HEK293 (cell line): ENCODE results near the gene ZSWIM6.

Experiments
- BCL11A ChIP-seq: fragments of 450-650 bp; formaldehyde crosslinking; IDR thresholded peaks from 2 replicates; pipeline ENCODE4 v1.5.1; 2016; ENCODE audit warnings: low read depth, missing biosample characterization, missing genetic modification characterization
- HOXA7 ChIP-seq: sonication (generic); formaldehyde crosslinking; IDR thresholded peaks from 2 replicates; pipeline ENCODE4 v1.8.1; 2022; ENCODE audit warnings: missing genetic modification reagents, borderline replicate concordance
- ZFP3 ChIP-seq: fragments of 450-650 bp; formaldehyde crosslinking; IDR thresholded peaks from 2 replicates; pipeline ENCODE4 v1.5.1; 2016; ENCODE audit warnings: low read depth, missing biosample characterization, missing genetic modification characterization
- ZNF133 ChIP-seq: fragments of 450-650 bp; formaldehyde crosslinking; IDR thresholded peaks from 2 replicates; pipeline ENCODE4 v1.5.1; 2016; ENCODE audit warnings: missing biosample characterization, missing genetic modification characterization
- ZNF175 ChIP-seq: fragments of 450-650 bp; formaldehyde crosslinking; IDR thresholded peaks from 2 replicates; pipeline ENCODE4 v1.5.1; 2016; ENCODE audit warnings: missing biosample characterization, missing genetic modification characterization
- ZNF292 ChIP-seq: fragments of 450-650 bp; formaldehyde crosslinking; IDR thresholded peaks from 2 replicates; pipeline ENCODE4 v1.5.1; 2016; ENCODE audit warnings: low read depth, missing biosample characterization, missing genetic modification characterization, borderline replicate concordance
- ZNF391 ChIP-seq: fragments of 450-650 bp; formaldehyde crosslinking; IDR thresholded peaks from 2 replicates; pipeline ENCODE4 v1.5.1; 2016; ENCODE audit warnings: low read depth, missing biosample characterization, missing genetic modification characterization, borderline replicate concordance
- ZNF501 ChIP-seq: fragments of 450-650 bp; formaldehyde crosslinking; IDR thresholded peaks from 2 replicates; pipeline ENCODE4 v1.5.1; 2016; ENCODE audit warnings: missing biosample characterization, missing genetic modification characterization
- ZNF548 ChIP-seq: fragments of 450-650 bp; formaldehyde crosslinking; IDR thresholded peaks from 2 replicates; pipeline ENCODE4 v1.5.1; 2016; ENCODE audit warnings: missing biosample characterization, missing genetic modification characterization
- ZNF560 ChIP-seq: fragments of 450-650 bp; formaldehyde crosslinking; IDR thresholded peaks from 2 replicates; pipeline ENCODE4 v1.5.1; 2017; ENCODE audit warnings: missing biosample characterization, missing genetic modification characterization, borderline replicate concordance
- ZNF561 ChIP-seq: fragments of 450-650 bp; IDR thresholded peaks from 2 replicates; pipeline ENCODE4 v1.5.1; 2018; ENCODE audit warnings: missing biosample characterization, missing genetic modification characterization, borderline replicate concordance
- ZNF660 ChIP-seq: fragments of 450-650 bp; IDR thresholded peaks from 2 replicates; pipeline ENCODE4 v1.5.1; 2018; ENCODE audit warnings: missing biosample characterization, mild to moderate bottlenecking, missing genetic modification characterization
- ZNF768 ChIP-seq: fragments of 450-650 bp; formaldehyde crosslinking; IDR thresholded peaks from 2 replicates; pipeline ENCODE4 v1.5.1; 2018; ENCODE audit warnings: missing biosample characterization, mild to moderate bottlenecking, missing genetic modification characterization
- TF ChIP-seq, protein P1 (sequence below): fragments of 450-650 bp; formaldehyde crosslinking; IDR thresholded peaks from 2 replicates; pipeline ENCODE4 v1.5.1; 2016; ENCODE audit warnings: missing biosample characterization, missing genetic modification characterization
- TF ChIP-seq, protein P2 (sequence below): fragments of 450-650 bp; formaldehyde crosslinking; IDR thresholded peaks from 2 replicates; pipeline ENCODE4 v1.5.1; 2017; ENCODE audit warnings: missing biosample characterization, mild to moderate bottlenecking, missing genetic modification characterization, moderate library complexity
- TF ChIP-seq, protein P3 (sequence below): fragments of 450-650 bp; formaldehyde crosslinking; conservative IDR thresholded peaks from 2 replicates; pipeline ENCODE4 v1.5.1; 2016; ENCODE audit warnings: low read depth, missing biosample characterization, missing genetic modification characterization
- TF ChIP-seq, protein P4 (sequence below): fragments of 450-650 bp; formaldehyde crosslinking; conservative IDR thresholded peaks from 2 replicates; pipeline ENCODE4 v1.5.1; 2016; ENCODE audit warnings: low read depth, missing biosample characterization, missing genetic modification characterization
- TF ChIP-seq, protein P5 (sequence below): fragments of 450-650 bp; formaldehyde crosslinking; IDR thresholded peaks from 2 replicates; pipeline ENCODE4 v1.5.1; 2016; ENCODE audit warnings: missing biosample characterization, missing genetic modification characterization
- TF ChIP-seq, protein P6 (sequence below): fragments of 450-650 bp; formaldehyde crosslinking; IDR thresholded peaks from 2 replicates; pipeline ENCODE4 v1.5.1; 2016; ENCODE audit warnings: missing biosample characterization, missing genetic modification characterization, borderline replicate concordance

Gene ZSWIM6

DNA sequence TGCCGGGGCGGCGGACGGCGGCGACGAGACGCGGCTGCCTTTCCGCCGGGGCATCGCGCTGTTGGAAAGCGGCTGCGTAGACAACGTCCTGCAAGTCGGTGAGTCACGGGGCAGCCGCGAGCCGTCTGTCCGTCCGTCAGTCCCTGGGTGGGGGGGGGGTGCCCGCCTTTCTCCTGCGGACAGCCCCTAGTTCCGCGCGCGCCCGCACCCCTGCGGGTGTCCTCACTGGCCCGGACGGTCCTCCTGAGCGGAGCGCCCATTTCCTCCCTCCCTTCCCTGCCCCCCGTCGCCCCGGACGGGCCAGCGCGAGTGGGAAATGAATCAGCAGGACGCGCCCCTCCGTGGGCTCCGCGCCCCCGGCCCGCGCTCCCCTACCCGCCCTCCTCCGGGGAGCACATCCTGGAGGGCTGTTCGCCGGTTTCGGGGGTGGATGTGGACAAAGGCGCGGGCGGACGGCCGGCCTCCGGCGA lies 828 bp downstream of the ZSWIM6 start (continued):
- no peak for TF ChIP-seq ZNF133 (tag by site-specific recombination)
- TF ChIP-seq BCL11A (tag by site-specific recombination), result no peak
- TF ChIP-seq, protein P1, sequence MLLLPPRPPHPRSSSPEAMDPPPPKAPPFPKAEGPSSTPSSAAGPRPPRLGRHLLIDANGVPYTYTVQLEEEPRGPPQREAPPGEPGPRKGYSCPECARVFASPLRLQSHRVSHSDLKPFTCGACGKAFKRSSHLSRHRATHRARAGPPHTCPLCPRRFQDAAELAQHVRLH (tag by site-specific recombination), result no peak
- no peak for TF ChIP-seq ZNF175 (tag by site-specific recombination)
- no peak for TF ChIP-seq ZFP3 (tag by site-specific recombination)
- TF ChIP-seq, protein P2, sequence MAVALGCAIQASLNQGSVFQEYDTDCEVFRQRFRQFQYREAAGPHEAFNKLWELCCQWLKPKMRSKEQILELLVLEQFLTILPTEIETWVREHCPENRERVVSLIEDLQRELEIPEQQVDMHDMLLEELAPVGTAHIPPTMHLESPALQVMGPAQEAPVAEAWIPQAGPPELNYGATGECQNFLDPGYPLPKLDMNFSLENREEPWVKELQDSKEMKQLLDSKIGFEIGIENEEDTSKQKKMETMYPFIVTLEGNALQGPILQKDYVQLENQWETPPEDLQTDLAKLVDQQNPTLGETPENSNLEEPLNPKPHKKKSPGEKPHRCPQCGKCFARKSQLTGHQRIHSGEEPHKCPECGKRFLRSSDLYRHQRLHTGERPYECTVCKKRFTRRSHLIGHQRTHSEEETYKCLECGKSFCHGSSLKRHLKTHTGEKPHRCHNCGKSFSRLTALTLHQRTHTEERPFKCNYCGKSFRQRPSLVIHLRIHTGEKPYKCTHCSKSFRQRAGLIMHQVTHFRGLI (tag by site-specific recombination), result no peak
- TF ChIP-seq ZNF501 (tag by site-specific recombination), result no peak
- no peak for TF ChIP-seq ZNF292
- no peak for TF ChIP-seq HOXA7
- TF ChIP-seq ZNF660, result no peak
- TF ChIP-seq ZNF391 (tag by site-specific recombination), result no peak
- TF ChIP-seq, protein P3, sequence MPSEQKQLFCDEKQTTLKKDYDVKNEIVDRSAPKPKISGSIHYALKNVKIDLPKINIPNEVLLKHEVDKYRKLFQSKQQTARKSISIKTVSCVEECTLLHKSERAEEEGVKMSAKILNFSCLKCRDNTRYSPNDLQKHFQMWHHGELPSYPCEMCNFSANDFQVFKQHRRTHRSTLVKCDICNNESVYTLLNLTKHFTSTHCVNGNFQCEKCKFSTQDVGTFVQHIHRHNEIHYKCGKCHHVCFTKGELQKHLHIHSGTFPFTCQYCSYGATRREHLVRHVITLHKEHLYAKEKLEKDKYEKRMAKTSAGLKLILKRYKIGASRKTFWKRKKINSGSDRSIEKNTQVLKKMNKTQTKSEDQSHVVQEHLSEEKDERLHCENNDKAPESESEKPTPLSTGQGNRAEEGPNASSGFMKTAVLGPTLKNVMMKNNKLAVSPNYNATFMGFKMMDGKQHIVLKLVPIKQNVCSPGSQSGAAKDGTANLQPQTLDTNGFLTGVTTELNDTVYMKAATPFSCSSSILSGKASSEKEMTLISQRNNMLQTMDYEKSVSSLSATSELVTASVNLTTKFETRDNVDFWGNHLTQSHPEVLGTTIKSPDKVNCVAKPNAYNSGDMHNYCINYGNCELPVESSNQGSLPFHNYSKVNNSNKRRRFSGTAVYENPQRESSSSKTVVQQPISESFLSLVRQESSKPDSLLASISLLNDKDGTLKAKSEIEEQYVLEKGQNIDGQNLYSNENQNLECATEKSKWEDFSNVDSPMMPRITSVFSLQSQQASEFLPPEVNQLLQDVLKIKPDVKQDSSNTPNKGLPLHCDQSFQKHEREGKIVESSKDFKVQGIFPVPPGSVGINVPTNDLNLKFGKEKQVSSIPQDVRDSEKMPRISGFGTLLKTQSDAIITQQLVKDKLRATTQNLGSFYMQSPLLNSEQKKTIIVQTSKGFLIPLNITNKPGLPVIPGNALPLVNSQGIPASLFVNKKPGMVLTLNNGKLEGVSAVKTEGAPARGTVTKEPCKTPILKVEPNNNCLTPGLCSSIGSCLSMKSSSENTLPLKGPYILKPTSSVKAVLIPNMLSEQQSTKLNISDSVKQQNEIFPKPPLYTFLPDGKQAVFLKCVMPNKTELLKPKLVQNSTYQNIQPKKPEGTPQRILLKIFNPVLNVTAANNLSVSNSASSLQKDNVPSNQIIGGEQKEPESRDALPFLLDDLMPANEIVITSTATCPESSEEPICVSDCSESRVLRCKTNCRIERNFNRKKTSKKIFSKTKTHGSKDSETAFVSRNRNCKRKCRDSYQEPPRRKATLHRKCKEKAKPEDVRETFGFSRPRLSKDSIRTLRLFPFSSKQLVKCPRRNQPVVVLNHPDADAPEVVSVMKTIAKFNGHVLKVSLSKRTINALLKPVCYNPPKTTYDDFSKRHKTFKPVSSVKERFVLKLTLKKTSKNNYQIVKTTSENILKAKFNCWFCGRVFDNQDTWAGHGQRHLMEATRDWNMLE (tag by site-specific recombination), result no peak
- TF ChIP-seq ZNF548 (tag by site-specific recombination), result no peak
- TF ChIP-seq, protein P4, sequence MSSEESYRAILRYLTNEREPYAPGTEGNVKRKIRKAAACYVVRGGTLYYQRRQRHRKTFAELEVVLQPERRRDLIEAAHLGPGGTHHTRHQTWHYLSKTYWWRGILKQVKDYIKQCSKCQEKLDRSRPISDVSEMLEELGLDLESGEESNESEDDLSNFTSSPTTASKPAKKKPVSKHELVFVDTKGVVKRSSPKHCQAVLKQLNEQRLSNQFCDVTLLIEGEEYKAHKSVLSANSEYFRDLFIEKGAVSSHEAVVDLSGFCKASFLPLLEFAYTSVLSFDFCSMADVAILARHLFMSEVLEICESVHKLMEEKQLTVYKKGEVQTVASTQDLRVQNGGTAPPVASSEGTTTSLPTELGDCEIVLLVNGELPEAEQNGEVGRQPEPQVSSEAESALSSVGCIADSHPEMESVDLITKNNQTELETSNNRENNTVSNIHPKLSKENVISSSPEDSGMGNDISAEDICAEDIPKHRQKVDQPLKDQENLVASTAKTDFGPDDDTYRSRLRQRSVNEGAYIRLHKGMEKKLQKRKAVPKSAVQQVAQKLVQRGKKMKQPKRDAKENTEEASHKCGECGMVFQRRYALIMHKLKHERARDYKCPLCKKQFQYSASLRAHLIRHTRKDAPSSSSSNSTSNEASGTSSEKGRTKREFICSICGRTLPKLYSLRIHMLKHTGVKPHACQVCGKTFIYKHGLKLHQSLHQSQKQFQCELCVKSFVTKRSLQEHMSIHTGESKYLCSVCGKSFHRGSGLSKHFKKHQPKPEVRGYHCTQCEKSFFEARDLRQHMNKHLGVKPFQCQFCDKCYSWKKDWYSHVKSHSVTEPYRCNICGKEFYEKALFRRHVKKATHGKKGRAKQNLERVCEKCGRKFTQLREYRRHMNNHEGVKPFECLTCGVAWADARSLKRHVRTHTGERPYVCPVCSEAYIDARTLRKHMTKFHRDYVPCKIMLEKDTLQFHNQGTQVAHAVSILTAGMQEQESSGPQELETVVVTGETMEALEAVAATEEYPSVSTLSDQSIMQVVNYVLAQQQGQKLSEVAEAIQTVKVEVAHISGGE, result no peak; the same call in 1 of the 2 replicates
- TF ChIP-seq, protein P5, sequence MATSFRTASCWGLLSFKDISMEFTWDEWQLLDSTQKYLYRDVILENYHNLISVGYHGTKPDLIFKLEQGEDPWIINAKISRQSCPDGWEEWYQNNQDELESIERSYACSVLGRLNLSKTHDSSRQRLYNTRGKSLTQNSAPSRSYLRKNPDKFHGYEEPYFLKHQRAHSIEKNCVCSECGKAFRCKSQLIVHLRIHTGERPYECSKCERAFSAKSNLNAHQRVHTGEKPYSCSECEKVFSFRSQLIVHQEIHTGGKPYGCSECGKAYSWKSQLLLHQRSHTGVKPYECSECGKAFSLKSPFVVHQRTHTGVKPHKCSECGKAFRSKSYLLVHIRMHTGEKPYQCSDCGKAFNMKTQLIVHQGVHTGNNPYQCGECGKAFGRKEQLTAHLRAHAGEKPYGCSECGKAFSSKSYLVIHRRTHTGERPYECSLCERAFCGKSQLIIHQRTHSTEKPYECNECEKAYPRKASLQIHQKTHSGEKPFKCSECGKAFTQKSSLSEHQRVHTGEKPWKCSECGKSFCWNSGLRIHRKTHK (tag by site-specific recombination), result no peak
- no peak for TF ChIP-seq ZNF561
- TF ChIP-seq, protein P6, sequence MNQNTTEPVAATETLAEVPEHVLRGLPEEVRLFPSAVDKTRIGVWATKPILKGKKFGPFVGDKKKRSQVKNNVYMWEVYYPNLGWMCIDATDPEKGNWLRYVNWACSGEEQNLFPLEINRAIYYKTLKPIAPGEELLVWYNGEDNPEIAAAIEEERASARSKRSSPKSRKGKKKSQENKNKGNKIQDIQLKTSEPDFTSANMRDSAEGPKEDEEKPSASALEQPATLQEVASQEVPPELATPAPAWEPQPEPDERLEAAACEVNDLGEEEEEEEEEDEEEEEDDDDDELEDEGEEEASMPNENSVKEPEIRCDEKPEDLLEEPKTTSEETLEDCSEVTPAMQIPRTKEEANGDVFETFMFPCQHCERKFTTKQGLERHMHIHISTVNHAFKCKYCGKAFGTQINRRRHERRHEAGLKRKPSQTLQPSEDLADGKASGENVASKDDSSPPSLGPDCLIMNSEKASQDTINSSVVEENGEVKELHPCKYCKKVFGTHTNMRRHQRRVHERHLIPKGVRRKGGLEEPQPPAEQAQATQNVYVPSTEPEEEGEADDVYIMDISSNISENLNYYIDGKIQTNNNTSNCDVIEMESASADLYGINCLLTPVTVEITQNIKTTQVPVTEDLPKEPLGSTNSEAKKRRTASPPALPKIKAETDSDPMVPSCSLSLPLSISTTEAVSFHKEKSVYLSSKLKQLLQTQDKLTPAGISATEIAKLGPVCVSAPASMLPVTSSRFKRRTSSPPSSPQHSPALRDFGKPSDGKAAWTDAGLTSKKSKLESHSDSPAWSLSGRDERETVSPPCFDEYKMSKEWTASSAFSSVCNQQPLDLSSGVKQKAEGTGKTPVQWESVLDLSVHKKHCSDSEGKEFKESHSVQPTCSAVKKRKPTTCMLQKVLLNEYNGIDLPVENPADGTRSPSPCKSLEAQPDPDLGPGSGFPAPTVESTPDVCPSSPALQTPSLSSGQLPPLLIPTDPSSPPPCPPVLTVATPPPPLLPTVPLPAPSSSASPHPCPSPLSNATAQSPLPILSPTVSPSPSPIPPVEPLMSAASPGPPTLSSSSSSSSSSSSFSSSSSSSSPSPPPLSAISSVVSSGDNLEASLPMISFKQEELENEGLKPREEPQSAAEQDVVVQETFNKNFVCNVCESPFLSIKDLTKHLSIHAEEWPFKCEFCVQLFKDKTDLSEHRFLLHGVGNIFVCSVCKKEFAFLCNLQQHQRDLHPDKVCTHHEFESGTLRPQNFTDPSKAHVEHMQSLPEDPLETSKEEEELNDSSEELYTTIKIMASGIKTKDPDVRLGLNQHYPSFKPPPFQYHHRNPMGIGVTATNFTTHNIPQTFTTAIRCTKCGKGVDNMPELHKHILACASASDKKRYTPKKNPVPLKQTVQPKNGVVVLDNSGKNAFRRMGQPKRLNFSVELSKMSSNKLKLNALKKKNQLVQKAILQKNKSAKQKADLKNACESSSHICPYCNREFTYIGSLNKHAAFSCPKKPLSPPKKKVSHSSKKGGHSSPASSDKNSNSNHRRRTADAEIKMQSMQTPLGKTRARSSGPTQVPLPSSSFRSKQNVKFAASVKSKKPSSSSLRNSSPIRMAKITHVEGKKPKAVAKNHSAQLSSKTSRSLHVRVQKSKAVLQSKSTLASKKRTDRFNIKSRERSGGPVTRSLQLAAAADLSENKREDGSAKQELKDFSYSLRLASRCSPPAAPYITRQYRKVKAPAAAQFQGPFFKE, result no peak
- no peak for TF ChIP-seq ZNF768 (tag by site-specific recombination)
- TF ChIP-seq ZNF560 (tag by site-specific recombination), result no peak
